ENCODE data around the gene DIRAS1.

DIRAS1 gene

DNA sequence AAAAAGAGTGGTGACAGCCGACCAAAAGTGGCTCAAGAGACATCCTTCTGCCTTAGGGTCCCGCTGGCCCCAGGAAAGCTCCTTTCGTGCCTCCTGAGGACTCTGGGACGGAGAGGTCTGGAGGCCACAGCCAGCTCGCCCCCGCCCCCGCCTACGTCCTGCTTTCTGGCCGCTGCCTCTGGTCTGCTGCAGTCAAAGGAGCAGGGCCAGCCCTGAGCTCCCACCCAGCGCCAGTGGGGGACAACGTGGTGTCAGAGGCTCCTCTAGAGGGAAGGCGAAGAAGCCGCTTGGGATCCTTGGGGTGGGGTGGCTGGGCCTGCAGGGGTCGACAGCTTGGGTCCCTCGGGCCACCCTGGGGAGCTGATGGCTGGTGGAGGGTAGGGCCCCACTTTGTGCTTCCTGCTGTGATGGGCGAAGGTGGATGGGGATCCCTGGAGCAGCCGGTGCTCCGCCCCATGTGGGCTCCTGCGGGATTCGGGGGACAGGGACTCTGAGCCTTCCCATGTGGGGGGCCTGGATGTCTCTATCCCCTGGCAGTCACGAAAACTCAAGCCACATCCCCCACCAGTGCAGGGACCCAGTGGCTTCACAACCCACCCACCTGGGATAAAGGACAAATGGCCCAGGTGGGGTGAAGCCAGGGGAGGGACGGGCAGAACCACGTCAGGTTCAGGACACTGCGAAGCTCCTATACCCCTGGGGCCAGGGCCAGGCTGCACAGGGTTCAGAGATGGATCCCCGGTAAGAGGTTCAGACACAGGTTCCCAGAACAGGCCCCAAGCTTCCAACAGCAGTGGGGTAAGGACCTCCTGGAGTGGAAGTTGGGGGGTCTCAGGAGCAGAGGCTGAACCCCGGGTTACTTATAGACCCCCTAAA lies 9.0 kb upstream of the DIRAS1 start:
- TF ChIP-seq, protein P1, sequence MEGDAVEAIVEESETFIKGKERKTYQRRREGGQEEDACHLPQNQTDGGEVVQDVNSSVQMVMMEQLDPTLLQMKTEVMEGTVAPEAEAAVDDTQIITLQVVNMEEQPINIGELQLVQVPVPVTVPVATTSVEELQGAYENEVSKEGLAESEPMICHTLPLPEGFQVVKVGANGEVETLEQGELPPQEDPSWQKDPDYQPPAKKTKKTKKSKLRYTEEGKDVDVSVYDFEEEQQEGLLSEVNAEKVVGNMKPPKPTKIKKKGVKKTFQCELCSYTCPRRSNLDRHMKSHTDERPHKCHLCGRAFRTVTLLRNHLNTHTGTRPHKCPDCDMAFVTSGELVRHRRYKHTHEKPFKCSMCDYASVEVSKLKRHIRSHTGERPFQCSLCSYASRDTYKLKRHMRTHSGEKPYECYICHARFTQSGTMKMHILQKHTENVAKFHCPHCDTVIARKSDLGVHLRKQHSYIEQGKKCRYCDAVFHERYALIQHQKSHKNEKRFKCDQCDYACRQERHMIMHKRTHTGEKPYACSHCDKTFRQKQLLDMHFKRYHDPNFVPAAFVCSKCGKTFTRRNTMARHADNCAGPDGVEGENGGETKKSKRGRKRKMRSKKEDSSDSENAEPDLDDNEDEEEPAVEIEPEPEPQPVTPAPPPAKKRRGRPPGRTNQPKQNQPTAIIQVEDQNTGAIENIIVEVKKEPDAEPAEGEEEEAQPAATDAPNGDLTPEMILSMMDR (IDR thresholded peaks at IDR 0.05; ENCODE audit: control insufficient read depth, insufficient read depth, low read depth, low read length, missing control alignments): no peak
- H3K4me3 ChIP-seq (ENCODE audit: control insufficient read depth, low read depth, low read length): no peak overlapping the region
- DNase-seq (ENCODE audit: low read depth): no peak

DNA sequence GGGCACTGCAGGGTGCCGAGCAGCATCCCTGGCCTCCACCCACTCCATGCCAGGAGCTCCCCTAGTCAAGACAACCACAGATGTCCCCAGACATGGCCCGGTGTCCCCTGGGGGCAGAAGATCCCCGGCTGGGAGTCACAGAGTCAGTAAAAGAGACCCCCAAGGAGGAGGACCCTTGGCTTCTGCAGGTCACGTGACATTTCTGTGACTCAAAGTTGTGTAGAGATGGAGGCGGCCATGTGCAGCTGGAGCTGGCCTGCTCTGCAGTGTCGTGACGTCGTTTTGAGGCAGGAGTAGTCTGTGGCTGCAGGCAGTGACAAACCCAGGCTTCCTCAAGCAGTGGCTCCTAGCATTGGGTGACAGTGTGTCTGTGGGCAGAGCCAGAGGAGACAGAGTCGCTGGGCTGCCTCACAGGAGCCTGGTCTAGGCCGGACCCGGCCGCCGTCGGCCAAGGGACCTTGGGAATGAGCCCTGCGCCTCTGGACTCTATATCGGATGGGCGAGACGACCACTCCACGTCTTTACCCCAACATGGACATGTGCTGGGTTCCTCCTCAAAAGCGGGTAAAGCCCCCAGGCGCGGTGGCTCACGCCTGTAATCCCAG lies 7.7 kb upstream of the DIRAS1 start:
- DNase-seq (ENCODE audit: low read depth): no peak
- TF ChIP-seq, protein P1 (IDR thresholded peaks at IDR 0.05; ENCODE audit: control insufficient read depth, insufficient read depth, low read depth, low read length, missing control alignments): no peak
- H3K4me3 ChIP-seq (ENCODE audit: control insufficient read depth, low read depth, low read length): no peak overlapping the region

DNA sequence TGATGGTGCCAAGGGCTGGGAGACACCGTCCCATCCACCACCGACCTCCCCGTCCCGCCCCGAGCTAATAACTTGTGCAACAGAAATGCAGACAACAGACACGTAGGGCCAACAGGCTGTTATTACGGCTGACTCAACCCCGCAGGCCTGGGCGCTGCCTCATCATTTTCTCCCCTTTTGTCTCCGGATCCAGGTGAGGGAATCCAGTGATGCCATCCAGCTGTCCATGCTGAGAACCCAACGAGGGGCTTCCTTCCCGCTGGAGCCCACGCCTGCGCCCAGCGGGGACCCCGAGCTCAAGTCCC lies 6.4 kb upstream of the DIRAS1 start:
- H3K4me3 ChIP-seq (ENCODE audit: control insufficient read depth, low read depth, low read length): no peak overlapping the region
- DNase-seq (ENCODE audit: low read depth): no peak
- TF ChIP-seq, protein P1 (IDR thresholded peaks at IDR 0.05; ENCODE audit: control insufficient read depth, insufficient read depth, low read depth, low read length, missing control alignments): no peak

DNA sequence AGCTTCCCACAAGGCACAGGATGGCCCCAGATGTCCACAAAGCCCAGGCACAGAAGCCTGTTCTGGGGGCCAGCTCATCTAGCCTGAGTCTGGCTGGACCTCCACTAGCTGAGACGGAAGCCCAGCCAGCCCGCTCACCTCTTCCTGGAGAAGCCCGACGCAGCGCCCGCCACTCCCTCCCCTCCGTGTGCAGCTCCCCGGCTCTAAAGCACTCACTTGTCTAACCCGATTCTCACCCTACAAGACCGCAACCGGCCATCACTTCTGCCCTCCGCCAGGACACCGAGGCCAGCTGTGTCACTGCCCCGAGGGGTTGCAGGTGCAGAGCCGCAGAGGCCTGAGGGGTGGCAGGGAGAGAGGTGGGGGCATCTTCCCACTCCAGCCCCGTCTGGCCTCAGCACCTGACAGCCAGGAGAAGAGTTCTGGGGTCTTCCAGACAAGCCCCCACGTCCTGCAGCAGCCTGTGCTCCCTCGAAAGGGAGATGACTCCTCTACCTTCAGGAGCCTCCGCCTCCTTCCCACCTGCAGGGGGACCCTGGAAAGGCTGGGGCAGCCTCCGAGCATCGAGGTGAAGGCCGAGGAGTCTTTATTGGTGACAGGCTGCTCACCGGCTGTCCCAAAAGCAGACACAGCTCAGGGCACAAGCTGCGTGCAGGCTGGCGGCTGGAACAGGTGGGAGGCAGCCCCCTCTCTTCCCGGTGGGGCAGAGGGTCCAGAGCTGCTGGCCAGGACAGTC lies 5.9 kb upstream of the DIRAS1 start:
- no peak overlapping the region; the same call in 1 of the 2 replicates for H3K4me3 ChIP-seq (ENCODE audit: control insufficient read depth, low read depth, low read length)
- TF ChIP-seq, protein P1 (IDR thresholded peaks at IDR 0.05; ENCODE audit: control insufficient read depth, insufficient read depth, low read depth, low read length, missing control alignments): no peak
- DNase-seq (ENCODE audit: low read depth): no peak

DNA sequence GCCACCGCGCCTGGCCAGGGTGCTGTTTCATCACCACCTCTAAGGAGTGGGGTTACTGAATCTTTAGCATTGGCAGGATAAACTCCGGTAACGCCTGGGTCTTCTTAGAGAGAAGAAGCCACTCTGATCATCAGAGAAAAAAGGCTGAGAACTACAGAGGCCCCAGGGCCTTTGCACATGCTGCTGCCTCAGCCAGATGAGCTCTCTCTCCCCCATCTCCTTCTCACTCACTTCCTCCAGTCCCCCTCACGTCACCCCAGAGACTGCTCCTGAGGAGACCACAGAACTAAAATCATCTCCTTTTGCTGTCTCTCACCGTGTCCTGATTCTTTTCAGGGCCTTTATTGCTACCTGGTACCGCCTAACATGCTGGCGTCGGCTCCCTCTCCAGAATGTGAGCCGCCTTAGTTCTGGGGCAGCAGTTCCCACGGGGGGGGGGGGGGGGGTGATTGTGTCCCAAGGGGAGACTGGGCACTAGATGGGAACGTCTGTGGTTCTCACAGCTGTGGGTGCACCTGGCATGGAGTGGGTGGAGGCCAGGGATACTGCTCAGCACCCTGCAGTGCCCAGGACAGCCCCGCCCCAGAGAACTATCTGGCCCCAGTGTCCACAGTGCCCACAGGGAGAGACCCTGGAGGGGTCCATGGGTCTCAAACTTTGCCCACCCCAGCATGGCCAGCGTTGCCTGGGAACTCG lies 5.1 kb upstream of the DIRAS1 start:
- DNase-seq (ENCODE audit: low read depth): no peak
- no peak overlapping the region; the same call in 1 of the 2 replicates for H3K4me3 ChIP-seq (ENCODE audit: control insufficient read depth, low read depth, low read length)
- TF ChIP-seq, protein P1 (IDR thresholded peaks at IDR 0.05; ENCODE audit: control insufficient read depth, insufficient read depth, low read depth, low read length, missing control alignments): no peak

DNA sequence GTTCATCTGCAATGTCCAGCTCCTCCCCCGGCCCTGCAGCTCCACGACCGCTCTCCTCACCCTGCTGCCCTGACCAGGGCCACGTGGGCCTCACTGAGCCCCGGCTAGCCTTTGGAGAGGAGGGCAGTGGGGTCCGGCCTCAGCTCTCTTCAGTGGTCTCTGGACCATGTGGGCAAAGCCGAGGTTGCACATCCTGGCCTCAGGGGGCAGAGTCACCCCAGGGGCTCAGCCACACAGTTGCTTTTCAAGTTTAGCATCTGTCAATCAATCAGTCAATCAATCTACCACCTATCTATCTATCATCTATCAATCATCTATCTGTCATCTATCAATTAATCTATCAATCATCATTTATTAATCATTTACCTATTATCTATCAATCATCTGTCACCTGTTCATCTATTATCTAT lies 3.0 kb upstream of the DIRAS1 start:
- DNase-seq (ENCODE audit: low read depth): no peak
- H3K4me3 ChIP-seq (ENCODE audit: control insufficient read depth, low read depth, low read length): no peak overlapping the region
- TF ChIP-seq, protein P1 (IDR thresholded peaks at IDR 0.05; ENCODE audit: control insufficient read depth, insufficient read depth, low read depth, low read length, missing control alignments): no peak

All from AG09309 (cell line).